ENCODE results near the gene VWA8. TPM values are rescaled to one million over a fixed set of nuclear protein-coding genes. Genes with fewer than 3 reads are reported as not detected.
"Not testable (repeated sequence)": the region's sequence is repeated elsewhere in the genome, so short reads cannot be mapped to it uniquely, and the experiment has no call there.

Gene VWA8
- total RNA-seq, 1 experiment from 2014 or later: 22.6 TPM

- Histone ChIP-seq H3K9me3 (ENCODE audit: control insufficient read depth in 1 of 2, insufficient read depth in 1 of 2, low read depth in 1 of 2, low read length in 2 of 2) (no peaks in the 10 kb centered on the region; a peak in 1 of 4 replicates), H3K9ac (ENCODE audit: low read length) (no peak overlapping the region), H3K36me3 (ENCODE audit: control insufficient read depth in 1 of 2, insufficient read depth in 2 of 2, low read length in 2 of 2) (no peaks in the 10 kb centered on the region), H4K20me1 (ENCODE audit: insufficient read depth) (no peaks in the 10 kb centered on the region), H3K4me1 (ENCODE audit: control insufficient read depth in 1 of 2, insufficient read depth in 2 of 2, low read length in 2 of 2) (peaks cover 0 to 8% of the 10 kb centered on the region in 2 experiments; a peak in 2 of 4 replicates), H3K79me2 (ENCODE audit: insufficient read depth, low read length) (no peaks in the 10 kb centered on the region), H3K4me3 (replicated peaks in 1 of 2; ENCODE audit: low read depth in 1 of 2, low read length in 2 of 2) (no peak overlapping the region), H3K4me2 (ENCODE audit: low read length) (no peak overlapping the region), H3K9me2 (ENCODE audit: insufficient read depth) (no peaks in the 10 kb centered on the region), H3K27me3 (ENCODE audit: insufficient read depth, low read length) (no peaks in the 10 kb centered on the region), H3K27ac (ENCODE audit: low read depth, low read length) (no peak overlapping the region), H2AFZ (ENCODE audit: low read depth, low read length, poor library complexity, severe bottlenecking) (no peak overlapping the region)
- TF ChIP-seq ELF1 (IDR thresholded peaks at IDR 0.05; ENCODE audit: borderline replicate concordance, low read depth) (no peak), RAD21 (IDR thresholded peaks at IDR 0.05; ENCODE audit: low read depth) (no peak), EZH2phosphoT487 (IDR thresholded peaks at IDR 0.05; ENCODE audit: borderline replicate concordance) (no peak), EGR1 (IDR thresholded peaks at IDR 0.05; ENCODE audit: low read depth) (no peak), POLR2A (IDR thresholded peaks at IDR 0.05; ENCODE audit: borderline replicate concordance, extremely low read depth, insufficient read depth, insufficient read length) (no peak), ZBTB33 (IDR thresholded peaks at IDR 0.05; ENCODE audit: extremely low read depth, insufficient replicate concordance, low read length) (no peak), ZFX (IDR thresholded peaks at IDR 0.05) (no peak), POLR2AphosphoS5 (IDR thresholded peaks at IDR 0.05; ENCODE audit: low read depth, low read length) (no peak), MAX (IDR thresholded peaks at IDR 0.05) (no peak), SRF (IDR thresholded peaks at IDR 0.05; ENCODE audit: low read depth) (no peak), SP1 (IDR thresholded peaks at IDR 0.05; ENCODE audit: low read depth) (no peak), ZNF274 (IDR thresholded peaks at IDR 0.05; ENCODE audit: low read depth, low read length) (no peak), ATF3 (IDR thresholded peaks at IDR 0.05) (no peak), SIN3A (IDR thresholded peaks at IDR 0.05; ENCODE audit: low read depth) (no peak), TCF7L2 (IDR thresholded peaks at IDR 0.05; ENCODE audit: borderline replicate concordance, extremely low read depth, insufficient read depth, insufficient read length) (no peak), CBX3 (IDR thresholded peaks at IDR 0.05; ENCODE audit: low read depth) (no peak), EZH2 (IDR thresholded peaks at IDR 0.05) (no peak), YY1 (IDR thresholded peaks at IDR 0.05; ENCODE audit: extremely low read depth, insufficient replicate concordance, low read depth, low read length) (no peak)
- DNase-seq (ENCODE audit: low read depth, low spot score): no peak
- ChIA-PET POLR2A (no interaction called here), RAD21 (ENCODE audit: low non-redundant PET in 1 of 2, low total read pairs in 2 of 2, uncharacterized antibody in 2 of 2, unreplicated experiment in 2 of 2) (no interaction called here), CTCF (no interaction called here)
- BruUV-seq (replicated peaks): no TSS peak
- ATAC-seq: no peak
- intact Hi-C loops (cut with micrococcal nuclease): no loop called here
Observed at GRCh38 chr13:41543664-41544300, 417.1 kb downstream of the VWA8 start.

- POLR2A ChIA-PET; BruUV-seq (replicated peaks); H3K4me1 ChIP-seq (ENCODE audit: control insufficient read depth in 1 of 2, insufficient read depth in 2 of 2, low read length in 2 of 2); H3K36me3 ChIP-seq (ENCODE audit: control insufficient read depth in 1 of 2, insufficient read depth in 2 of 2, low read length in 2 of 2); H3K9me2 ChIP-seq (ENCODE audit: insufficient read depth); H4K20me1 ChIP-seq (ENCODE audit: insufficient read depth); H3K4me2 ChIP-seq (ENCODE audit: low read length); H3K27me3 ChIP-seq (ENCODE audit: insufficient read depth, low read length); intact Hi-C loops (cut with micrococcal nuclease); H3K4me3 ChIP-seq (replicated peaks in 1 of 2; ENCODE audit: low read depth in 1 of 2, low read length in 2 of 2); H3K9me3 ChIP-seq (ENCODE audit: control insufficient read depth in 1 of 2, insufficient read depth in 1 of 2, low read depth in 1 of 2, low read length in 2 of 2); H2AFZ ChIP-seq (ENCODE audit: low read depth, low read length, poor library complexity, severe bottlenecking); H3K9ac ChIP-seq (ENCODE audit: low read length); H3K27ac ChIP-seq (ENCODE audit: low read depth, low read length); H3K79me2 ChIP-seq (ENCODE audit: insufficient read depth, low read length); RAD21 ChIA-PET (ENCODE audit: low non-redundant PET in 1 of 2, low total read pairs in 2 of 2, uncharacterized antibody in 2 of 2, unreplicated experiment in 2 of 2); CTCF ChIA-PET; ATAC-seq; DNase-seq (ENCODE audit: low read depth, low spot score): not testable (repeated sequence)
Observed at GRCh38 chr13:41542799-41543198, 418.1 kb downstream of the VWA8 start.

All from HCT116 (cell line).